ENCODE data around the gene COG2.

The COG2 gene

GRCh38 chr1:230707732-230708630 is 65.7 kb downstream of the COG2 start:
- H3K4me3 ChIP-seq (ENCODE audit: low read depth, low read length) = no peak overlapping the region
- TF ChIP-seq, protein P1, sequence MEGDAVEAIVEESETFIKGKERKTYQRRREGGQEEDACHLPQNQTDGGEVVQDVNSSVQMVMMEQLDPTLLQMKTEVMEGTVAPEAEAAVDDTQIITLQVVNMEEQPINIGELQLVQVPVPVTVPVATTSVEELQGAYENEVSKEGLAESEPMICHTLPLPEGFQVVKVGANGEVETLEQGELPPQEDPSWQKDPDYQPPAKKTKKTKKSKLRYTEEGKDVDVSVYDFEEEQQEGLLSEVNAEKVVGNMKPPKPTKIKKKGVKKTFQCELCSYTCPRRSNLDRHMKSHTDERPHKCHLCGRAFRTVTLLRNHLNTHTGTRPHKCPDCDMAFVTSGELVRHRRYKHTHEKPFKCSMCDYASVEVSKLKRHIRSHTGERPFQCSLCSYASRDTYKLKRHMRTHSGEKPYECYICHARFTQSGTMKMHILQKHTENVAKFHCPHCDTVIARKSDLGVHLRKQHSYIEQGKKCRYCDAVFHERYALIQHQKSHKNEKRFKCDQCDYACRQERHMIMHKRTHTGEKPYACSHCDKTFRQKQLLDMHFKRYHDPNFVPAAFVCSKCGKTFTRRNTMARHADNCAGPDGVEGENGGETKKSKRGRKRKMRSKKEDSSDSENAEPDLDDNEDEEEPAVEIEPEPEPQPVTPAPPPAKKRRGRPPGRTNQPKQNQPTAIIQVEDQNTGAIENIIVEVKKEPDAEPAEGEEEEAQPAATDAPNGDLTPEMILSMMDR (IDR thresholded peaks at IDR 0.05; ENCODE audit: control insufficient read depth, extremely low read depth, insufficient read depth) = no peak
- no peak for DNase-seq (ENCODE audit: low read depth)

- no peak for DNase-seq (ENCODE audit: low read depth)
- TF ChIP-seq, protein P1 (IDR thresholded peaks at IDR 0.05; ENCODE audit: control insufficient read depth, extremely low read depth, insufficient read depth) = no peak
- H3K4me3 ChIP-seq (ENCODE audit: low read depth, low read length) = no peak overlapping the region
Measured at GRCh38 chr1:230708631-230709580, 66.6 kb downstream of the COG2 start.

DNA sequence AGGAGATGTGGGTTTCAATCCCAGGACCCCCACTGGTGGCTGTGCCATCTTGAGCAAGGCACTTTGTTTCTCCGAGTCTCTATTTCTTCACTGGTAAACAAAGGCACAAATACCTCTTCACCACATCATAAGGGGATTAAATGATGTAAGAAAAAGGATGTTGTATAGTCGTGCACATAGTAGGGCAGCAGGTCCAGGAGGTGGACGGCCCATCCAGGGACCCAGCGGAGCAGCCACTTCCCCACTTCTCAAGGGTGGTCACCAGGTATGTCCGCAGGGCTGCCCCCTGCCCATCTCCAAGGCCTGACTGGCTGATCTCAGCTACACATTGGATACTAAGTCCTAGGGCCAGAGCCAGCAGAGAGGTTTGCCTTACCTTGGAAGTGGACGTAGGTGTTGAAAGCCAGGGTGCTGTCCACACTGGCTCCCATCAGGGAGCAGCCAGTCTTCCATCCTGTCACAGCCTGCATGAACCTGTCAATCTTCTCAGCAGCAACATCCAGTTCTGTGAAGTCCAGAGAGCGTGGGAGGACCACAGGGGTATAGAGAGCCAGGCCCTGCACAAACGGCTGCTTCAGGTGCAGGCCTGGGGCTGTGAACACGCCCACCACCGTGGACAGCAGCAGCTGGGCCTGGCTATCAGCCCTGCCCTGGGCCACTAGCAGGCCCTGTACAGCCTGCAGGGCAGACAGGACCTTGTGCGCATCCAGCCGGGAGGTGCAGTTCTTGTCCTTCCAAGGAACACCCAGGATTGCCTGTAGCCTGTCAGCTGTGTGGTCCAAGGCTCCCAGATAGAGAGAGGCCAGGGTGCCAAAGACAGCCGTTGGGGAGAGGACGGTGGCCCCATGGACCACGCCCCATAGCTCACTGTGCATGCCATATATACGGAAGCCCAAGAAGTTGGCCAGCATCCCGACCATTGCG is 67.6 kb downstream of the COG2 start:
- TF ChIP-seq, protein P1 (IDR thresholded peaks at IDR 0.05; ENCODE audit: control insufficient read depth, extremely low read depth, insufficient read depth) = no peak
- H3K4me3 ChIP-seq (ENCODE audit: low read depth, low read length) = no peak overlapping the region
- no peak for DNase-seq (ENCODE audit: low read depth)

DNA sequence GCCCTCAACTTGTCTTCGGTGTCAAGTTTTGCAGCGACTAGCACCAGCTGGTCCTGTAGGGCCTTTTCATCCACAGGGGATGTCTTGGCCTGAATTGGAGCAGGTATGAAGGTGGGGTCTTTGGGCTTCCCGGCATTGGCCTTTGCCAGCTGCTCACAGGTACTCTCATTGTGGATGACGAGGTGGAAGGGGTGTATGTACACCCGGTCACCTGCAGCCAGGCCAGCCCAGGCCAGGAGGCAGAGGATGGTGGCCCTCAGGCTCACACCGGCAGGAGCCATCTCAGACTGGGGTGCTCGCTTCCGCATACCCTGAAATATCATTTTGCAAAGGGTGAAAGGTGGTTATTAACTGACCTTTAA is 68.2 kb downstream of the COG2 start:
- TF ChIP-seq, protein P1 (IDR thresholded peaks at IDR 0.05; ENCODE audit: control insufficient read depth, extremely low read depth, insufficient read depth) = no peak
- no peak overlapping the region for H3K4me3 ChIP-seq (ENCODE audit: low read depth, low read length)
- DNase-seq (ENCODE audit: low read depth) = no peak

GRCh38 chr1:230711245-230711644 is 69.0 kb downstream of the COG2 start:
- TF ChIP-seq, protein P1 (IDR thresholded peaks at IDR 0.05; ENCODE audit: control insufficient read depth, extremely low read depth, insufficient read depth) = no peak
- no peak for DNase-seq (ENCODE audit: low read depth)
- H3K4me3 ChIP-seq (ENCODE audit: low read depth, low read length) = no peak overlapping the region

DNA sequence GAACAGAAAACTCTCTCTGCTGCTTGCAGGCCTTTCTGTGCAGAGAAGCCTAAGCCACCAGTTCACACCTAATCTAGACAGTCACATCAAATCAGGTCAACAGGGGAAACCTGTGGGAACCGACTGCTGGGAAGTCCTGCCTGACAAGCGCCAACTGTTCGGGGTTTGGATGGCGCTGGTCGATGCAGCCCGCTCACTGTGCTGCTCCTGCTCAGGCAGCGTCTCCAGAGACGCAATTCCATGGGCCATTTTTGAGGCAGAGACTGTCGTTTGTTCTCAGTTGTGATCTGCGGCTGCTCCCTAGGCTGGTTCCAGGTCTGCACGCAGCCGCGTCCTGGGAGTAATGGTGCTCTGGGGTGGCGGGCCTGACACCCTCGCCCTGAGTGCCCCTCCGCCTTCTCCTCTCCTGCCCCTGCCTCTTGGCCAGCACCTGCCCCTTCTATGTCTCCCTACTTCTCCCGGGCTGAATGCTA is 70.2 kb downstream of the COG2 start:
- TF ChIP-seq, protein P1 (IDR thresholded peaks at IDR 0.05; ENCODE audit: control insufficient read depth, extremely low read depth, insufficient read depth) = no peak
- no peak overlapping the region for H3K4me3 ChIP-seq (ENCODE audit: low read depth, low read length)
- no peak for DNase-seq (ENCODE audit: low read depth)

All from LNCaP clone FGC (cell line).